ENCODE results near the gene TSC1.

Gene TSC1

GRCh38 chr9:132939169-132939568 is 5.2 kb downstream of the TSC1 start:
- no peak overlapping the region for H2AFZ ChIP-seq (ENCODE audit: low read length)
- H3K9me3 ChIP-seq (ENCODE audit: insufficient read depth, low read depth, low read length), result no peaks in the 10 kb centered on the region
- peaks cover 26% of the 10 kb centered on the region for H3K4me1 ChIP-seq (ENCODE audit: insufficient read depth, low read length, poor library complexity, severe bottlenecking)
- no peaks in the 10 kb centered on the region for H3K9me2 ChIP-seq (replicated peaks; ENCODE audit: low read depth, low read length)
- TF ChIP-seq EZH2phosphoT487 (IDR thresholded peaks at IDR 0.05; ENCODE audit: borderline replicate concordance) (no peak), CTCF (conservative IDR thresholded peaks at IDR 0.05; ENCODE audit: low read length) (no peak)
- H3F3A ChIP-seq (ENCODE audit: low read depth), result no peaks in the 10 kb centered on the region
- no peak overlapping the region for H3K4me2 ChIP-seq (ENCODE audit: low read depth, low read length, poor library complexity, severe bottlenecking)
- H3K36me3 ChIP-seq (ENCODE audit: insufficient read depth, low read length), result peaks cover 6% of the 10 kb centered on the region; the same call in 1 of the 2 replicates
- H4K20me1 ChIP-seq (ENCODE audit: insufficient read depth, low read length, poor library complexity, severe bottlenecking), result peaks cover 7% of the 10 kb centered on the region
- H3K9ac ChIP-seq (ENCODE audit: low read depth, low read length, poor library complexity, severe bottlenecking), result no peak overlapping the region
- no peaks in the 10 kb centered on the region for H3K27me3 ChIP-seq (ENCODE audit: insufficient read depth, low read length, poor library complexity, severe bottlenecking)
- H3K4me3 ChIP-seq (ENCODE audit: low read length, poor library complexity, severe bottlenecking), result no peak overlapping the region
- peaks cover 77% of the 10 kb centered on the region for H3K79me2 ChIP-seq (ENCODE audit: insufficient read depth, low read length)

- peaks cover 60% of the 10 kb centered on the region; the same call in 1 of the 2 replicates for H3K79me2 ChIP-seq (ENCODE audit: insufficient read depth, low read length)
- no peak overlapping the region for H2AFZ ChIP-seq (ENCODE audit: low read length)
- H3K4me3 ChIP-seq (ENCODE audit: low read length, poor library complexity, severe bottlenecking), result no peak overlapping the region
- no peaks in the 10 kb centered on the region for H4K20me1 ChIP-seq (ENCODE audit: insufficient read depth, low read length, poor library complexity, severe bottlenecking)
- TF ChIP-seq CTCF (conservative IDR thresholded peaks at IDR 0.05; ENCODE audit: low read length), result no peak
- no peak for TF ChIP-seq EZH2phosphoT487 (IDR thresholded peaks at IDR 0.05; ENCODE audit: borderline replicate concordance)
- H3K9ac ChIP-seq (ENCODE audit: low read depth, low read length, poor library complexity, severe bottlenecking), result no peak overlapping the region
- H3K4me2 ChIP-seq (ENCODE audit: low read depth, low read length, poor library complexity, severe bottlenecking), result no peak overlapping the region
- H3K36me3 ChIP-seq (ENCODE audit: insufficient read depth, low read length), result peaks cover 10% of the 10 kb centered on the region; the same call in 1 of the 2 replicates
- no peaks in the 10 kb centered on the region for H3K9me3 ChIP-seq (ENCODE audit: insufficient read depth, low read depth, low read length)
- H3K9me2 ChIP-seq (replicated peaks; ENCODE audit: low read depth, low read length), result no peaks in the 10 kb centered on the region
- no peaks in the 10 kb centered on the region for H3F3A ChIP-seq (ENCODE audit: low read depth)
- H3K4me1 ChIP-seq (ENCODE audit: insufficient read depth, low read length, poor library complexity, severe bottlenecking), result peaks cover 12% of the 10 kb centered on the region
- H3K27me3 ChIP-seq (ENCODE audit: insufficient read depth, low read length, poor library complexity, severe bottlenecking), result no peaks in the 10 kb centered on the region
Observed at GRCh38 chr9:132937463-132937901, 6.9 kb downstream of the TSC1 start.

- H2AFZ ChIP-seq (ENCODE audit: low read length), result no peak overlapping the region
- no peaks in the 10 kb centered on the region for H3F3A ChIP-seq (ENCODE audit: low read depth)
- H3K4me3 ChIP-seq (ENCODE audit: low read length, poor library complexity, severe bottlenecking), result no peak overlapping the region
- H3K36me3 ChIP-seq (ENCODE audit: insufficient read depth, low read length), result peaks cover 10% of the 10 kb centered on the region; the same call in 1 of the 2 replicates
- no peak overlapping the region for H3K4me2 ChIP-seq (ENCODE audit: low read depth, low read length, poor library complexity, severe bottlenecking)
- peaks cover 36% of the 10 kb centered on the region; the same call in 1 of the 2 replicates for H3K79me2 ChIP-seq (ENCODE audit: insufficient read depth, low read length)
- TF ChIP-seq CTCF (conservative IDR thresholded peaks at IDR 0.05; ENCODE audit: low read length), result no peak
- no peak for TF ChIP-seq EZH2phosphoT487 (IDR thresholded peaks at IDR 0.05; ENCODE audit: borderline replicate concordance)
- no peaks in the 10 kb centered on the region for H3K9me2 ChIP-seq (replicated peaks; ENCODE audit: low read depth, low read length)
- H3K9ac ChIP-seq (ENCODE audit: low read depth, low read length, poor library complexity, severe bottlenecking), result no peak overlapping the region
- H3K4me1 ChIP-seq (ENCODE audit: insufficient read depth, low read length, poor library complexity, severe bottlenecking), result no peaks in the 10 kb centered on the region
- H3K9me3 ChIP-seq (ENCODE audit: insufficient read depth, low read depth, low read length), result no peaks in the 10 kb centered on the region
- no peaks in the 10 kb centered on the region for H4K20me1 ChIP-seq (ENCODE audit: insufficient read depth, low read length, poor library complexity, severe bottlenecking)
- no peaks in the 10 kb centered on the region for H3K27me3 ChIP-seq (ENCODE audit: insufficient read depth, low read length, poor library complexity, severe bottlenecking)
Observed at GRCh38 chr9:132935026-132935425, 9.4 kb downstream of the TSC1 start.
